ENCODE measurements around the gene EIF4A2.
"Not testable (repeated sequence)": the region's sequence is repeated elsewhere in the genome, so short reads cannot be mapped to it uniquely, and the experiment has no call there.

Gene EIF4A2

DNA sequence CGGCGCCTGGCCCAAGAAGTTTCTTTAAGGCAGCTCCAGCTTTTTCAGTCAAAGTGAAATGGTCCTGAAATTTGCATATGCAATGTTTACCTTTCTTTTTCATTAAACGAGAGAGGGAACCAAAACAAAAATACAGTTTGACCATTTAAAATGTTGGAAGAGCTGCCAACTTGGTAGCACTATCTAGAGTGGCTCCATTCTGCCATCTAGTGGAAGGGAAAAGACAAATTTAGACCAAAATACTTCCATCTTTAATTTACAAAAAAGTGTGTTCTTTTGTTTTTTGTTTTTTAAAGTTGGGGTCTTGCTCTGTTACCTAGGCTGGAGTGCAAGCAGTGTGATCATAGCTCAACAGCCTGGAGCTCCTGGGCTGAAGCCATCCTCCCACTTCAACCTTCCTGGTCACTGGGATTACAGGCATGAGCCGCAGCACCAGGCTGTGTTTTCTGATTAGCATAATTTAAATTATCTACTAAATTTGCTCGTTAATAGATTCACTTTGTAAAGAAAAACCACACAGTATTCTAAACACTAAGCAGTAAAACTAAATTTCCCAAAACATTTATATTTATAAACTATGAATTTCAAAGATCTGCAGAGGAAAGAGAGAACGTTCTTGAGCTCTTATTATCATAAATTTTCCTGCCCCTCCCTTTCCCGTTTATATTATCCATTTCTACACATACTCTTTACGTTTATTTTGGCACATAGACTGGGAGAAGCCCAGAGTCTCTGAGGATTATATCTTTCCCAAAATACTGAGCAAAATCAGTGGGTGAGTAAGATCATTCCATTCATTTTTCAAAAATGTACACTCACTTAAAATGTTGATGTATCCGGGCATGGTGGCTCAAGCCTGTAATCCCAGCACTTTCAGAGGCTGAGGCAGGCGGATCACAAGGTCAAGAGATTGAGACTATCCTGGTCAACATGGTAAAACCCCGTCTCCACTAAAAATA, 38.3 kb downstream of the EIF4A2 start:
- DNase-seq: no peak

DNA sequence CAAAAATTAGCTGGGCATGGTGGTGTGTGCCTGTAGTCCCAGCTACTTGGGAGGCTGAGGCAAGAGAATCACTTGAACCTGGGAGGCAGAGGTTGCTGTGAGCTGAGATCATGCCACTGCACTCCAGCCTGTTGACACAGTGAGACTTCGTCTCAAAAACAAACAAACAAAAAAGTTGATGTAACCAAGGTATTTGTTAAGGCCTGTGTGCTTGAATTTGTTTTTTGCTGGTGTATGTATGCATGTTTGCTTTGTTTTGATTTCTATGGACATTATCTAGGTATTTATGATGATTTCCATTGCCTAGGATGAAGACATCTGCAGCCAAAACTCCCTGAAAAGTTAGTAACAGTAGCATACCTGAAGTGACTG, 39.0 kb downstream of the EIF4A2 start:
- DNase-seq: not testable (repeated sequence)

DNA sequence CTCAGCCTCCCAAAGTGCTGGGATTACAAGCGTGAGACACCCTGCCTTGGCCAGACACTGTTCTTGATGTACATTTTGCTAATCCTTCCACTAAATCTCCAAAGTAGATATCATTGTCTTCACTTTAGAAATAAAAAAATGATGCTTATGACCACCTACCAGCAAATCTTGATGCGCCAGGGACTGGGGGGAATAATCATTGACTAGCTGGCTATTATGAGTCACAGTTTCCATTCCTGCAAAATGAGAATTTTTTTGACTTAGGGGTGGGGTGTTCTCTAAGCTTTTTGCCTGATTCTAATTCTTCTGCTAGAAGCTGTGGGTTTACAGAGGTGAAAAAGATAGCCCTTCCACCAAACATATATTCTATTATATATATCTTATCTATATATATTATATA, 40.0 kb downstream of the EIF4A2 start:
- no peak for DNase-seq

GRCh38 chr3:186824430-186825139, 41.2 kb downstream of the EIF4A2 start:
- no peak for DNase-seq

GRCh38 chr3:186825294-186825821, 42.0 kb downstream of the EIF4A2 start:
- peak; percentile 39 to 42 for DNase-seq

DNA sequence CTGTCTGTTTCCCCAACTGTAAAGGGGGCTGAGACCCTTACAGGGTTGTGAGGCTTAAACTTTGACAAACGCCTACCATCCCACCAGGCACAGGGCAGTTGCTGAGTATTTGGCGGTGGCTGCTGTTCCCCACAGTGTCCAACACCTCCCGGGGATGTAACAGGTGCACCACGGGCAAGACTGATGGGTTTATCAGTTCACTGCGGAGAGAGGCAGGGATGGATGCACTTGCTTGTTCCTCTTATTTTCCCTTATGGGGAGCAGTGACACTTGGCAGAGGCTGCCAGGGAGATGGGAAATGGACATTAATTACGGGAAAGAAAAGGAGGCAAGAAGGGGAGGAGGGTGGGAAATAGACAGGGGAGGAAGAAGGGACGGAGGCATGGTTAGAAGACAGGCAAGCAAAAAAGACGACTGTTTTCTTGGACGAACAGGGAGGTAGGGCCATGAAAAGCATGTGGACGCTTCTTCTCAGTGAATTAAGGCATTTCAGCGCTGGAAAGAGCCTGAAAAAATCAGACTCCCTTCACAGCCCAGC, 42.6 kb downstream of the EIF4A2 start:
- no peak for DNase-seq

DNA sequence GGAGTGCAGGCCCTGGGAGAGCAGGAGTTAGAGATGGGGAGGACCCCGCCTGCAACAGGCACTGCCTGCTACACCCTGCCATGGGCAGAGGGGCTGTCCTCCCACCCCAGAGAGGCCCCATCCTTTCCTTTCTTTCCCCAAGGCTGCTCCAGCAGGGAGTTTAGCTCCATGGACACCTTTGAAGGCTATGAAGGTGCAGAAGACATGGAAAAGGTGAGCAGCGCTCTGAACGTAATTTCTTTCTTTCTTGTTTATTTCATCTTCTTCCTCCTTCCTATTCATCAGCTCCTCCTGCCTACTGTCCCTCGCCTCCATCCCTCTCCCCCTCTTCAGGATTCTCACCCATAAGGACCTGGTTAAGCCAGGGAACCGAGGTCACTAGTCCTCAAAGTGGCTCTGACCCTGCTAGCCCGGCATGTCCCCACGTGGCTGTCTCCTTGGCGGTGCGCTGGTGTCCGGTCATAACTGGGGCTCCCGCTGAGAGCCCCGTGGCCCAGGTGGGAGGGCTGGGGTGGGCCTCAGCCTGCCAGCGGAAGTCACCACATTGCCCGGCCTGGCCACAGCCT, 43.1 kb downstream of the EIF4A2 start:
- DNase-seq: peak in 1 of 2 experiments; percentile 24

DNA sequence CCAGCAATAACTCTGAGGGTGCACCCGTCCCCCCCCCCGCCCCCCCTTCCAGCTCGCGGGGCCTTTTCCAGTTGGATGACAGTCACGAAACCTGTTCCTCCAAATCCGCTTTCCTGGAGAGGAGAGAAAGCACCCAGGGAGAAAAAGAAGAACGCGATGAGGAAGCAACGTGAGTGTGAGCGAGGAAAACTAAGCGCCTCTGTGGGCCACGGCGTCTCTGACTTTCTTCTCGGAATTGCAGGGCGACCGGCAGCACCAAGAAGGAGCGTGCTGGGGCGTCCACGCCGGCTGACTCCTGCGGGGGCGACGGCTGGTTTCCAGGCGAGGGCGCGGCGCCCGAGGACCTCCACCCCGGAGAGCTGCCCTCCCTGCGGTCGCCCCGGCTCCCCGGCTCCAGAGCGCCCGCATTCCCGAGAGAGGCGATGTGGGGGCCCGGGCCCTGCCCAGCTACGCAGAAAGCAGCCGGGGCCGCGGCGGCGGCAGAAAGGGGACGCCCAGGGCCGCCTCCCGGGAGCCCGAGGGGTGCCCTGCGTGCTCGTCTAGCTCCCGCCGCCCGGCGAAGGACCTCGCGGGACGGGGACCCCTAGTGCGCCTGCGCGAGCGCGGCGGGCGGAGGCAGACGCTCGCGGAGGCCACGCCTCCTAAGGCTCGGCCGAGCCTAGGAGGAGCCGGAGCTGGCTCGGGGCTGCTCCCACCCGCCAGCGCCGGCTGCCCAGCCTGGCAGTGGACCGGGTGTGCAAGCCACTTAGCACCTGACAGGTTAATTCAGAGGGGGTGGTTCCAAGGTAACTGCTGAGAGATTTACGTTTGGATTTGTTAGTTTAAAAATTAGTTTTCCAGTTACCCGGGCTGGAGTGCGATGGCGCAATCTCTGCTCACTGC, 43.8 kb downstream of the EIF4A2 start:
- peak; percentile 83 to 85 for DNase-seq

GRCh38 chr3:186828340-186828739, 45.0 kb downstream of the EIF4A2 start:
- DNase-seq: no peak

DNA sequence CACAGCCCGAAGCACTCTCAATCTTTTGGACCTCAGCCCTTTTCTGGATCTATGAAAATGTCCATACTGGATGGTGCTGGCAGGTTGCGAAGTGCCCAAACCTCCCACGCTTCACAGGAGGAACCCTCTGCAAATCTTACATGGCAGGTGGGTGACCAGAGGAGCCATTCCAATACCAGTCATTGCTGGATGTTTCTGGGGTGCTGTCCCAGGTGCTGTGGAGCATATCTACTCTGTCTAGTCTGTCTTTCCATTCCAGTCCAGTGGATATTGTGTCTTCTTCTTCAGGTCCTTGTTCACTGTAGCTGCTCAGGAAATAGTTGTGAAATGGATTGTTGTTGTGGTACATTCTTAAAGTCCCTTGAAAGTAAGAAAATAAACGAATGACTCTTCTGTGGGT, 48.4 kb downstream of the EIF4A2 start:
- no peak for DNase-seq

- no peak for DNase-seq
These were observed 48.9 kb downstream of the EIF4A2 start for GRCh38 chr3:186832276-186832675.
